ENCODE results near the gene RACGAP1. TPM values are rescaled to one million over a fixed set of nuclear protein-coding genes. Genes with fewer than 3 reads are reported as not detected.

The RACGAP1 gene
- total and polyA plus RNA-seq, 4 experiments from 2014 or later: 8.5 to 14.7 (median 11.1) TPM

GRCh38 chr12:49952391-49953055 lies 72.8 kb downstream of the RACGAP1 start:
- no peaks in the 10 kb centered on the region for H3K9me3 Mint-ChIP-seq
- H3K4me3 Mint-ChIP-seq: no peak overlapping the region
- intact Hi-C loops (cut with micrococcal nuclease): no loop called here
- H3K36me3 Mint-ChIP-seq: no peaks in the 10 kb centered on the region
- Histone ChIP-seq H3K9me3 (ENCODE audit: control insufficient read depth in 1 of 2, low read length in 2 of 2) (no peaks in the 10 kb centered on the region), H3K27me3 (ENCODE audit: insufficient read depth, low read length) (peaks cover 5% of the 10 kb centered on the region), H3K4me1 (ENCODE audit: insufficient read depth, low read length) (no peaks in the 10 kb centered on the region), H3K4me3 (ENCODE audit: low read length in 2 of 2) (no peak overlapping the region), H3K27ac (ENCODE audit: low read depth, low read length) (no peak overlapping the region), H3K36me3 (ENCODE audit: insufficient read depth, low read length) (no peaks in the 10 kb centered on the region)
- no peak for DNase-seq
- peaks cover 24 to 31% of the 10 kb centered on the region in 2 donors for H3K27me3 Mint-ChIP-seq
- no peak overlapping the region for H3K27ac Mint-ChIP-seq
- H3K4me1 Mint-ChIP-seq: peaks cover 0 to 2% (median 0%) of the 10 kb centered on the region in 4 donors
- CTCF ChIA-PET (ENCODE audit: partially characterized antibody): interaction anchor here (1.3 kb wide), 1 partner anchor 7 kb away, joined by 3 read pairs; no protein-coding TSS in a partner anchor
- POLR2A ChIA-PET (ENCODE audit: partially characterized antibody): no interaction called here

- ChIA-PET CTCF (ENCODE audit: partially characterized antibody) (interaction anchor here (0.7 kb wide), 1 partner anchor 123 kb away, joined by 3 read pairs; no protein-coding TSS in a partner anchor), POLR2A (ENCODE audit: partially characterized antibody) (no interaction called here)
- Histone ChIP-seq H3K9me3 (ENCODE audit: control insufficient read depth in 1 of 2, low read length in 2 of 2) (no peaks in the 10 kb centered on the region), H3K27me3 (ENCODE audit: insufficient read depth, low read length) (peaks cover 5% of the 10 kb centered on the region), H3K4me1 (ENCODE audit: insufficient read depth, low read length) (no peaks in the 10 kb centered on the region), H3K36me3 (ENCODE audit: insufficient read depth, low read length) (no peaks in the 10 kb centered on the region), H3K4me3 (ENCODE audit: low read length in 2 of 2) (no peak overlapping the region), H3K27ac (ENCODE audit: low read depth, low read length) (no peak overlapping the region)
- no peak for DNase-seq
- intact Hi-C loops (cut with micrococcal nuclease): no loop called here
- Mint-ChIP-seq H3K27me3 (peaks cover 19 to 25% of the 10 kb centered on the region in 2 donors), H3K4me3 (no peak overlapping the region), H3K4me1 (peaks cover 0 to 2% (median 0%) of the 10 kb centered on the region in 4 donors), H3K36me3 (no peaks in the 10 kb centered on the region), H3K9me3 (no peaks in the 10 kb centered on the region), H3K27ac (peak overlapping the region in 1 of 7 donors; percentile 31)
These were observed 73.7 kb downstream of the RACGAP1 start for GRCh38 chr12:49951411-49952240.

GRCh38 chr12:49950273-49951251 lies 74.7 kb downstream of the RACGAP1 start, which contains the start of gene AQP2:
AQP2 (plus strand) TSS chr12:49950737; CDS start chr12:49950831, 94 bp downstream.
- no peaks in the 10 kb centered on the region for H3K36me3 ChIP-seq (ENCODE audit: insufficient read depth, low read length)
- no peaks in the 10 kb centered on the region for H3K9me3 Mint-ChIP-seq
- peaks cover 14 to 22% of the 10 kb centered on the region in 2 donors for H3K27me3 Mint-ChIP-seq
- no peaks in the 10 kb centered on the region for H3K36me3 Mint-ChIP-seq
- no peak within 1 kb of the TSS for H3K27ac Mint-ChIP-seq
- POLR2A ChIA-PET (ENCODE audit: partially characterized antibody): no interaction called here
- no peak for DNase-seq
- intact Hi-C loops (cut with micrococcal nuclease): no loop called here
- CTCF ChIA-PET (ENCODE audit: partially characterized antibody): interaction anchor here (0.6 to 1.4 kb wide), 4 partner anchors 11 to 209 kb away, joined by 3 to 7 read pairs (median 4); partner anchors contain the start of gene TMBIM6
- H3K9me3 ChIP-seq (ENCODE audit: control insufficient read depth in 1 of 2, low read length in 2 of 2): no peaks in the 10 kb centered on the region
- H3K4me3 ChIP-seq (ENCODE audit: low read length in 2 of 2): no peak within 1 kb of the TSS
- no peak within 1 kb of the TSS for H3K27ac ChIP-seq (ENCODE audit: low read depth, low read length)
- peaks cover 5% of the 10 kb centered on the region for H3K27me3 ChIP-seq (ENCODE audit: insufficient read depth, low read length)
- peaks cover 5% of the 10 kb centered on the region for H3K4me1 ChIP-seq (ENCODE audit: insufficient read depth, low read length)
- no peak within 1 kb of the TSS for H3K4me3 Mint-ChIP-seq
- peaks cover 2 to 9% (median 7%) of the 10 kb centered on the region in 4 donors for H3K4me1 Mint-ChIP-seq

GRCh38 chr12:49949866-49950265 lies 75.4 kb downstream of the RACGAP1 start:
- H3K4me3 ChIP-seq (ENCODE audit: low read length in 2 of 2): no peak overlapping the region
- Mint-ChIP-seq H3K27ac (no peak overlapping the region), H3K4me1 (peaks cover 8 to 16% (median 10%) of the 10 kb centered on the region in 4 donors), H3K4me3 (no peak overlapping the region), H3K27me3 (peaks cover 12 to 20% of the 10 kb centered on the region in 2 donors), H3K36me3 (no peaks in the 10 kb centered on the region), H3K9me3 (no peaks in the 10 kb centered on the region)
- ChIA-PET CTCF (ENCODE audit: partially characterized antibody) (interaction anchor here (0.6 to 1.4 kb wide), 3 partner anchors 11 to 208 kb away, joined by 3 to 7 read pairs (median 5); partner anchors contain the start of gene TMBIM6), POLR2A (ENCODE audit: partially characterized antibody) (no interaction called here)
- DNase-seq: no peak
- intact Hi-C loops (cut with micrococcal nuclease): no loop called here
- H3K27me3 ChIP-seq (ENCODE audit: insufficient read depth, low read length): peaks cover 5% of the 10 kb centered on the region
- peaks cover 12% of the 10 kb centered on the region for H3K4me1 ChIP-seq (ENCODE audit: insufficient read depth, low read length)
- H3K27ac ChIP-seq (ENCODE audit: low read depth, low read length): no peak overlapping the region
- H3K36me3 ChIP-seq (ENCODE audit: insufficient read depth, low read length): no peaks in the 10 kb centered on the region
- no peaks in the 10 kb centered on the region for H3K9me3 ChIP-seq (ENCODE audit: control insufficient read depth in 1 of 2, low read length in 2 of 2)

- H3K27ac ChIP-seq (ENCODE audit: low read depth, low read length): no peak overlapping the region
- H3K9me3 ChIP-seq (ENCODE audit: control insufficient read depth in 1 of 2, low read length in 2 of 2): no peaks in the 10 kb centered on the region
- H3K4me1 ChIP-seq (ENCODE audit: insufficient read depth, low read length): peaks cover 17% of the 10 kb centered on the region
- intact Hi-C loops (cut with micrococcal nuclease): no loop called here
- DNase-seq: no peak
- no peak overlapping the region for H3K4me3 ChIP-seq (ENCODE audit: low read length in 2 of 2)
- H3K27ac Mint-ChIP-seq: peak overlapping the region in 1 of 7 donors; percentile 48
- H3K9me3 Mint-ChIP-seq: no peaks in the 10 kb centered on the region
- CTCF ChIA-PET (ENCODE audit: partially characterized antibody): interaction anchor here (1.3 to 1.7 kb wide), 3 partner anchors 10 to 18 kb away, joined by 5 to 8 read pairs (median 7); no protein-coding TSS in a partner anchor
- POLR2A ChIA-PET (ENCODE audit: partially characterized antibody): no interaction called here
- peaks cover 10 to 23% (median 12%) of the 10 kb centered on the region in 4 donors for H3K4me1 Mint-ChIP-seq
- no peak overlapping the region for H3K4me3 Mint-ChIP-seq
- H3K36me3 ChIP-seq (ENCODE audit: insufficient read depth, low read length): no peaks in the 10 kb centered on the region
- no peaks in the 10 kb centered on the region for H3K36me3 Mint-ChIP-seq
- peaks cover 2% of the 10 kb centered on the region for H3K27me3 ChIP-seq (ENCODE audit: insufficient read depth, low read length)
- H3K27me3 Mint-ChIP-seq: peaks cover 7 to 13% of the 10 kb centered on the region in 2 donors
These were observed 76.1 kb downstream of the RACGAP1 start for GRCh38 chr12:49948866-49949845.
